ENCODE results near the gene NAA15.
"Not testable (repeated sequence)": the region's sequence is repeated elsewhere in the genome, so short reads cannot be mapped to it uniquely, and the experiment has no call there.

Gene NAA15

DNA sequence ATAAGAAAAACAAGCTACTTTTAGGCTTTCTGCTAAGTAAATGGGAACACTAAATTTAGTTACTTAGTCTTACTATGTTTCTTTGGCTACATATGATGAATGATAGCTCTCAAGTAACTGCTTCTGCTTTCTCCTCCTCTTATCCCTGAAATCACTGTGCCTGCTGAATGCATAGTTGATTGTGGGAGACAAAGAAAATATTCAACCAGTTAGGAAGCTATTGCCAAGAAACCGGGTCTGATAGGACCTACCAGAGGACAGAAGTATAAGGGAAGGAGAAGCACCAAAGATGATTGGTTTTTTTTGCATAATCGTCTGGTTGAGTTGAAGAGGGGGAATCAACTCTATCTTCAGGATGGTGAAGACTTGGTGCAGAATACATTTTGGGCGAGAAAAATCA lies 29.0 kb downstream of the NAA15 start:
- DNase-seq (ENCODE audit: extremely low spot score, insufficient read length, low read depth) (no peak), FAIRE-seq (peak; percentile 21)

DNA sequence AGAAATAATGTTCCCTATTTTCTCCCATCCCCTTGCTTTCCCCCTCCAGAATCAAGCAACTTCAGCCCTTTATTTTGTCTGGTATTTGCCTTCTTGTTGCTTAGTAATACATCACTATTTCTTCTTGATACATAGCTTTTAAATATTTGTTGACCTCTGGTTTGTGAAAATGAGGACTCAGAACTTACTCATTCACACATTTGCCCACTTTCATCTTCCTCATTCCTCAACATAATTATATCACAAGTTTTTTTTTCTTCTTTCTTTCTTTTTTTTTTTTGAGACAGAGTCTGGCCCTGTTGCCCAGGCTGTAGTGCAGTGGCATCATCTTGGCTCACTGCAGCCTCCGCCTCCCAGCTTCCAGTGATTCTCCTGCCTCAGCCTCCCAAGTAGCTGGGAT lies 29.9 kb downstream of the NAA15 start:
- DNase-seq (ENCODE audit: extremely low spot score, insufficient read length, low read depth): no peak
- FAIRE-seq: no peak

DNA sequence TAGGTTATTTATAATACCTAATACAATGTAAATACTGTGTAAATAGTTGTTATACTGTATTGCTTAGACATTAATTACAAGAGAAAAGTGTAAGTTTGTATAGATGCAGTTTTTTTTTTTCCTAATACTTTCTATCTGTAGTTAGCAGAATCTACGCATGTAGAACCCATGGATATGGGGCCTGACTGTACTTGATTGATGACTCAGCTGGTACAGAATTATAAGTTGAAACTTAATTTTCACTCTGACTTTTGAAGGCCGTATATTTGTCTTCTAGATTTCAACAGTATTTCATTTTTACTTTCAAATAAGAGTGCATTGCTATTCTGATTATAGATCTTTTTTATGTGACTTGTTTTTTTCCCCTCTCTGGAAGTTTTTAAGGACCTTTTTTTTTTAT lies 31.7 kb downstream of the NAA15 start:
- no peak for DNase-seq (ENCODE audit: extremely low spot score, insufficient read length, low read depth)
- peak; percentile 42 for FAIRE-seq

DNA sequence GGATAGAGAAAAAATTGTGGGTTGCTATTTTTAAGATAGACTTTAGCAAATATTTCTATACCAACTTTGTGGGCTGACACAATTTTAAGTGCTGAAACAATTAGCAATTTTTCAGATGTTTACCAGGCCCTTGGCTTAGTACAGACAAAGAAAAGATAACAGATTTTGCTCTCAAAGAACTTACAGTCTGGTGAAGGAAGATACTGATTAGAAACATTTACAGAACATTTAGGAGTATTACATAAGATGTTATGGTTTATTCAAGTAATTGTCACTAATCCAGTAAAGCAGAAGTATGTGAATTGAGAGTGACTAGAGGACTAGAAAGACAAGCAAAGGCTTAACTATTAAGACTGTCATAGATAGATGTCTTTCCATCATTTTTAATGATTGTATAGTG lies 36.3 kb downstream of the NAA15 start:
- FAIRE-seq (no peak), DNase-seq (ENCODE audit: extremely low spot score, insufficient read length, low read depth) (no peak)

DNA sequence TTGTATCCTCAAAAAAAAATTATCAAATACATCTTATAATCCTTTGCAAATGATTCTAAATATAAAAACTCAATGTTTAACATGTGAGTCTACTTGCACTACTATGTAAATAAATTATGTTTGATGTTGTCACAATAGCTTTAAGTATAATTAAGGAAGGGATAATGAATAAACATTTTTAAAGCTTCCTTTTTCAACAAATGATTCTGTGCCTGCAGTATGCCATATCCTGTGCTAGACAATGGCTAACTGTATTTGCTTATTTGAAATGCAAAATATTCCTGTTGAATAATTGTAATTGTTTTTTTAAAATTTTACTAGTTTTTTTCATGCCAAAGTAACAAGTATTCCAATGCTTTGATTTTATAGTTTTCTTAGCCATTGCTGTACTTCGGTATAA lies 60.0 kb downstream of the NAA15 start:
- DNase-seq (ENCODE audit: extremely low spot score, insufficient read length, low read depth) (no peak), FAIRE-seq (no peak)

DNA sequence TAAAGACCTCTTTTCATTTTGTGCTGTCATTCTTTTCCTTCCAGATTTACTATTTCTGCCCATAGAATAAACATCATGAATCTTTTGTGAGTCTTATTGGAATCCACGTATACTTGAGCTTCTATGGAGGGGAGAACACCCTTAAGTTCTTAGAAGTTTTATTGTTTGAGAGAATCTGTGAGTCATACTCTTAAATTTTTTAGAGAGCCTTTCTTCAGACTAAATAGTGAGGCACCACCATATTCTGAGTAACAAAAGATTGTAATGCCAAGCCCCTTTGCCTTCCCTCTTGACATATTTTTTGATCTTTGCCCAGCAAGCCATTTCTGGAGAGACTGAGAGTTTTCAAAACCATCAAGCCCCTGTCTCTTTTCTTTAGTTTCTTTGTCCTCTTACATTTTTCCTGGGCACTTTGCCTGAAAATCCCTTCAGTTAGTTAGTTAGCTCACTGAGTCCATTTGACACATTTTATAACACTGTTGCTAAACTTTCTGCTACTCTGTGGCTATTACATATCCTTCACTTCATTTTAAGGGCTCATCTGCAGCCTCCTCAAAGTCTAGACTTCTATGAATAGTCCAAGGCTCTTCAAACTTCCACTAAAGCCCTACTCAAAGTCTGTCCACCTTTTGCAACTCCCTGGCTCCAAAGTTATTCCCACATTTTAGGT lies 66.3 kb downstream of the NAA15 start:
- FAIRE-seq (no peak), DNase-seq (ENCODE audit: extremely low spot score, insufficient read length, low read depth) (no peak)

DNA sequence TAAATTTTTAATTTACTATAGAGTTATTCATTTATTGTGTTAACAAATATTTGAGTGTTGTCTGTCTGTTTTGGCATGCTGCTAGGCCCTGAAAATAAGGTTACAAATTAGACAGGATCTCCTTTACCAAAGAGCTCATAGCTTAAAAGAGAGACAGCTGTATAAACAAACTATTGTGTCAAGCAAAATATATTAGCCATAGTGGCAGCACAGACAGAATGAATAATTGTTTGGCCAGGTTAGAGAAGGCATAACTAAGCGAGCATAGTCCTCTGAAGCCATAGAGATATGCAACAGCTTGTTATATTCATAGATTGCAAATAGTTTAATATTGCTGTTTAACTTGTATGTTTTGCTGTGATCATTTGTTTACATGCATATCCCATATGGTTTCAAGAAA lies 67.7 kb downstream of the NAA15 start:
- FAIRE-seq: no peak
- DNase-seq (ENCODE audit: extremely low spot score, insufficient read length, low read depth): no peak

DNA sequence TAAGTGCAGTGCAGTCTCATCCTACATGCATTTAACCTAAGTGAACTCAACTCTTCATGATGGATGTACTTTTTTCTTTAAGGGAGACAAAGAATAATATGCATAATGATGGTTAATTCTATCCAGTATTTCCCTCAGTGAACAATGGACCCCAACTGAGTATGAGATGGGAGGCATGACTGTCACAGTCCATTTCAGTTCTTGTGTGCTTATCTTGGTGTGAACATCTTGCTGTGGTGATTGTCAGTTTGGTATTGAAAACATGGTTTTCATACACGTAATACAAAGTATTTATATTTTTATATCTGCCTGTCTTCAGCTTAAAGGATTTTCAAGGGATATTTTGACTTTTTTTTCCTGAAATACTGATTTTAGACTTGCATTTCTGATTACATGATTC lies 72.9 kb downstream of the NAA15 start:
- FAIRE-seq: no peak
- DNase-seq (ENCODE audit: extremely low spot score, insufficient read length, low read depth): no peak

DNA sequence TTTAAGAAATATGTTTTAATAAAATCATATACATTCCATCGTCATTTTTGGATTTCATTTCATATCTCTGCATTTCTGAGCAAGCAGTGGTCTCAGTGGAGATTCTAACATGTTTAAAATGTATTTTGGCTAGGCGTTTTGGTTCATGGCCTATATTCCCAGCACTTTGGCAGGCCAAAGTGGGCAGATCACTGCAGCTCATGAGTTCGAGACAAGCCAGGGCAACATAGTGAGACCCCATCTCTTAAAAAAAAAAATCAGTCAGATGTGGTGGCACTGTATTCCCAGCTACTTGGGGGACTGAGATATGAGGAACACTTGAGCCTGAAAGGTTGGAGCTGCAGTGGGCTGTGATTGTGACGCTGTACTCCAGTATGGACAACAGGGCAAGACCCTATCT lies 85.1 kb downstream of the NAA15 start:
- DNase-seq (ENCODE audit: extremely low spot score, insufficient read length, low read depth) (no peak), FAIRE-seq (no peak)

DNA sequence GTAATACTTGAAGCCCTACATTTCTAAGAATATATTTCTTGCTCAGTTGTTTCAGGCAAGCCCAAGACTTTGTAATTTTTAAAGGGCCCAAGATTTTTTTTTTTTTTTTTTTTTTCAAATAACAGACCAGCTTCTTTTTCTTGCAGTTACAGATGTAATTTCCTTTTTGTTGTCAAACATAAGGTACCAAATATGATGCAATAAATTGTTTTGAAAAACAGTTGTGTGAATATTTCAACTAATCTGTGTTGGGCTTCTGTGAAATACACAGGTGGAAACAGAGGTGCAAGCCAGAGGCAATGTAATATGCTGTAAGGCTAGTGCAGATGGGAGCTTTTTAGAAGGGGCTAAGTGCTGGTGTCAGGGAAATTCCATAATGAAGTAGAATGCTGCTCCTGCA lies 87.8 kb downstream of the NAA15 start:
- DNase-seq (ENCODE audit: extremely low spot score, insufficient read length, low read depth) (no peak), FAIRE-seq (no peak)

DNA sequence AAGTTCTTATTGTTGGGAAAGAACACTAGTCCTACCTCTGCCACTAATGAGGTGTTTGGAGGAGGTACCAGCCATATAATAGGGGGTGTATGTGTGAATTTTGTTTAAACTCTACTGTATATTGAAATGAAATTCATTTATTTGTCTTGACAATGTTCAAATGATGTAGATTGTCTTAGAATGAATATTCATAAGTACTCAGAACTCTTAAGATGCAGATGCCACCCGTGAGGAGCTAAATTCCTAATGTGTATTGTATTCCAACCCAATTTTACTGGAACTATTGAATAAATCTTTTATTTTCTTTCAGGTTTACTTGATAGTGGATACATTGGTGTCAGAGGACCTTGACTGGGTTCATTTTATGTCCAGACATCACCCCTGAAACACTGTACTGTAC lies 88.7 kb downstream of the NAA15 start:
- no peak for FAIRE-seq

DNA sequence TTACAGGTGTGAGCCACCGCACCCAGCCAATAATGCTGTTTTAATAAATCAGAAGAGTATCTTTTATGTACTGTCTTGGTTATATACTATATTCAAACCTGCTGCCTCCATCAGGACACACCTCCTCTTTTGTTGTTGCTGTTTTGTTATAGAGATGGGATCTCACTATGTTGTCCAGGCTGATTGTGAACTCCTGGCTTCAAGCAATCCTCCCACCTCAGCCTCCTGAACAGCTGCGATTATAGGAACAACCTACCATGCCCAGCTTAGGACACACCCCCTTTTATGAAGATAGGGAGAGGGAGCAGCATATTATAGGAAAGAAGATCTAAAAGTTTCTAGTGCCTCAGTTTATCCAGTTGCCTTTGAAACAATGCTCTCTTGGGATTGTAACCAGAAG lies 90.4 kb downstream of the NAA15 start:
- DNase-seq (ENCODE audit: extremely low spot score, insufficient read length, low read depth) (no peak), FAIRE-seq (no peak)

More for the DNA sequence above, 88.7 kb downstream of the NAA15 start:
- DNase-seq (ENCODE audit: extremely low spot score, insufficient read length, low read depth): no peak

DNA sequence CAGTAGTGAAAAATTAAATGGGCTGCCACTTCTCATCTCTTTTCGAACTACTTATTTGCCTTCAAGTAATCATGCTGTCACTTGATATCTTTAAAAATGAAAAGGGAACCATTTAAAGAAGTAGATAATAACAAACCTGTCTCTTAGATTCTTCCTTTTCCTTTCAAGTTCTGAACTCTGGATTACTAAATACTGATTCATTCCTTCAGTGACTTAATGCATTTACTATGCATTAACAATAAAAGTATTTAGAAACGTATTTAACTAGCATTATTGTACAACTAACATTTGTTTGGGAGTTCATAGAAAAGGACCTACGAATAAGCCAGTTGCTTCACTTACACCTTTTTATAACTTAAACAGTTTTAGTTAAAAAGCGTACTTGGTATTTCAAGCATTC lies 91.5 kb downstream of the NAA15 start:
- no peak for FAIRE-seq
- DNase-seq (ENCODE audit: extremely low spot score, insufficient read length, low read depth): no peak

DNA sequence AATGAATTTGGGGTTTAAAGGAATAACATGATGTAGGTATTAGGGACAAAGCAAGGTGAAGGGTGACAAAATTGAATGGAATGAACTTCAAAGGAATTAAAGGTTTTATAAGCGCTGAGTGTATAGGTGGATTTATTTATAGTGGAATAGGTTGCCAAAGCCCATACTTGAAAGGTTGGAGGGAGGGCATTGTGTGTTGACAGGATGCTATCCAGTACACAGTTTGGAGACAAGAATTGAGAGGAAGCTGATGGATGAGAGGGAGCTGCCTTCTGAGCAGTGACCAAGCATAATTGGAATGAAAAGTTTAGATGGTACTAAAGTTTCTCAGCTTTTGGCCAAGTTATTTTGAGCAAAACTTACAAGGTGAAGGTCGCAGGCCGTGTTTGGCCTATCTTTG lies 100.1 kb downstream of the NAA15 start:
- DNase-seq (ENCODE audit: extremely low spot score, insufficient read length, low read depth) (no peak), FAIRE-seq (no peak)

DNA sequence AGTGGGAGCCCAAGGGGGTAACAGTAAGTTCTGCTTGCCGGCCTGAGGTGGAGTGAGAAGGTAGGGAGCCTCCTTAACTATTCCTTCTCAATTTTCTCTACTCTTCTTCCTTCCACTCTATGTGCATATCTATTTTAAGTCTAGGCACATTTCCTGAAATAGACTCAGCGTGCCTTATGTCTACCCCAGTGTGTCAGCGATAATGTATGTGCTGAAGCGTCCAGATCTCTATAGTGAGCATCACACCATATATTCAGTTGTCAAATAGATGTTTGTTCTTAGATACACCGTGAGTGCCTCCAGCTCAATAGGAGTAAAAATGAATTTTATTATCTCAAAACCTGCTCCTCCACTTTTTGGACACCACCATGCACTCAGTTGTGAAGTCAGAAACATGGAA lies 101.1 kb downstream of the NAA15 start:
- FAIRE-seq (no peak), DNase-seq (ENCODE audit: extremely low spot score, insufficient read length, low read depth) (no peak)

DNA sequence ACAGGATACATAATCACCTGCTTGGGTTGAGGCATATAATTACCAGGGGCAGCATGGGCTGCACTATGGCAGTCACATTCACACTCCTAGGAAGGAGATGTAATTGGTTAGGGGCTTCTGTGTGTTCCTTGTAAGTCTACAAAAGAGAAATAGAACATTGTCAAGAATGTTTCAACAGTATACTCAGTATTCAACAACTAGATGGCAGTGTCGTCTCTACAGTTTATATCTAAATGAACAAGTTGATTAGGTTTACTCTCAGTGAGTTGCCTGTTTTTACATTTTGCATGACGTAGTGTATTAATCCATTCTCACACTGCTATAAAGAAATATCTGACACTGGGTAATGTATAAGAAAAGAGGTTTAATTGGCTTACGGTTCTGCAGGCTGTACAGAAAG lies 102.2 kb downstream of the NAA15 start:
- no peak for FAIRE-seq

DNA sequence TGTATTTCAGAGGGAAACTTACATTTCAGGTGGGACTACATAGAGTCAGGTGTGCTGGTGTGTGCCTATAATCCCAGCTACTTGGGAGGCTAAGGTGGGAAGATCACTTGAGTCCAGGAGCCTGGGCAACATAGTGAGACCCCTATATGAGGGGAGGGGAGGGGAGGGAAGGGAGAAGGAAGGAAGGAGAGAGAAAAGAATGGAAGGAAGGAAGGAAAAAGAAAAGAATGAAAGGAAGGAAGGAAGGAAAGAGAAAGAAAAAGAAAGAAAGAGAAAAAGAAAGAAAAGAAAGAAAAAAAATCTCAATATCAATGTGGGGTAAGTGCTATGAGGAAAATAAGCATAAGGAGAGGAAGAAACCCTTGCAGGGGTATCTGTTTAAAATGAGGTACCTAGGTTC lies 109.0 kb downstream of the NAA15 start:
- DNase-seq (ENCODE audit: extremely low spot score, insufficient read length, low read depth) (no peak), FAIRE-seq (no peak)

More for the DNA sequence above, 102.2 kb downstream of the NAA15 start:
- DNase-seq (ENCODE audit: extremely low spot score, insufficient read length, low read depth): no peak

DNA sequence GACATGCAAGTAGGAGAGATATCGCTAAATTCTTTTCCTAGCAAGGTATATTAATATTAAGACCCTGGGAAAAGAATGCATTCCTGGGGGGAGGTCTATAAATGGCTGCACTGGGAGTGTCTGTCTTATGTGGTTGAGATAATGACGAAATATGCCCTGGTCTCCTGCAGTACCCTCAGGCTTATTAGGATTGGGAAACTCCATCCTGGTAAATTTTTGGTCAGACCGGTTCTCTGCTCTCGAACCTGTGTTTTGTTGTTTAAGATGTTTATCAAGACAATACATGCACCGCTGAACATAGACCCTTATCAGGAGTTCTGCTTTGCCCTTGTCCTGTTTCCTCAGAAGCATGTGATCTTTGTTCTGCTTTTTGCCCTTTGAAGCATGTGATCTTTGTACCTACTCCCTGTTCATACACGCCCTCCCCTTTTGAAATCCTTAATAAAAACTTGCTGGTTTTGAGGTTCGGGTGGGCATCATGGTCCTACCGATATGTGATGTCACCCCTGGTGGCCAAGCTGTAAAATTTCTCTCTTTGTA lies 113.4 kb downstream of the NAA15 start:
- DNase-seq (ENCODE audit: extremely low spot score, insufficient read length, low read depth); FAIRE-seq: not testable (repeated sequence)

DNA sequence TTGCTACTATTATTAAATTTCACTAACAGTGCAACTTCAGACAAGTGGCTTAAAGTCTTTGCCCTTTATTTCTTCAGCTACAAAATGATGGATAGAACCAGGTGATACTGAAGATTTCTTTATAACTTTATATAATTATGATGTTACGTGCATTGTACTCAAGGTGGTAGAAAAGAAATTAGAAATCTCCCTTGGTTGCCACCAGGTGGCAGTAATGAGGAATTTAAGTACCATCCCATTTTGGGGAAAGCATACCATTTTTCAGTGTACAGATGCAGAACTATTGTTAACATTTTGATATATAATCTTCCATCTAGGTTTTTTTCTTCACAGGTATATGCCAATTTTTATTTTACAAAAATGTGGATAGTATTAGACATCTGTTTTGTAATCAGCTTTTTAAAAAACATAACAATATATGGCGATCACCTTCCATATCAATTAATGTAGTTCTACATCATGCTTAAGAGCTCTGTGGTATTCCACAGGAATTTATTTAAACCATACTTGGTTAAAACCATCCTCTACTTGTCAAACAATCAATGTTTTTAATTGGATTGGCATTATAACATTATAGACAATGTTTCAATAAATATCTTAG lies 114.9 kb downstream of the NAA15 start:
- FAIRE-seq: peak; percentile 77

DNA sequence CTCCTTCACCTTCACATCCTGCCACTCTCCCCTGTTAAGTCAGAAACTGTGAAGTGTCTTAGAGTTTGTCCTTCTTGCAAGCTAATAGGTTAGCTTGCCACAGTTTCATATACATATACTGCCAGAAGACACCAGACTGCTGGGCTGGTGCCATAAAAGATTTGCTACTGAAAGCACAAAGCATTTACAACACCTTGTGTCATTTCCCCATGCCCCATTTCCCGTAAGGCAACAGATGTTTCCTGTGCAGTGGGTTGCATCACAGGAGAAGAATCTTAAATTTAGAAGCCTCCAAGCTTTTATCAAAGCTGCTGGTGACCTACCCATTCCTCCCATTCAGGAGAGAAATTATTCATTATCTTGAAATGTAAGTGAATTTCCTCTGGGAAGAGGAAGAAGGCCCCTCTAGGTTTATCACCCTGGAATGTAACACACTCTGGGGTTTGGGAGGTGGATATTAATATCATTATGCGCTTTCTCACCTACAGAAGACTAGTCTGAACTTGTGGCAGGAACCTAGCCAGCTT lies 118.1 kb downstream of the NAA15 start:
- no peak for FAIRE-seq
- no peak for DNase-seq (ENCODE audit: extremely low spot score, insufficient read length, low read depth)

More for the DNA sequence above, 114.9 kb downstream of the NAA15 start:
- DNase-seq (ENCODE audit: extremely low spot score, insufficient read length, low read depth): no peak

DNA sequence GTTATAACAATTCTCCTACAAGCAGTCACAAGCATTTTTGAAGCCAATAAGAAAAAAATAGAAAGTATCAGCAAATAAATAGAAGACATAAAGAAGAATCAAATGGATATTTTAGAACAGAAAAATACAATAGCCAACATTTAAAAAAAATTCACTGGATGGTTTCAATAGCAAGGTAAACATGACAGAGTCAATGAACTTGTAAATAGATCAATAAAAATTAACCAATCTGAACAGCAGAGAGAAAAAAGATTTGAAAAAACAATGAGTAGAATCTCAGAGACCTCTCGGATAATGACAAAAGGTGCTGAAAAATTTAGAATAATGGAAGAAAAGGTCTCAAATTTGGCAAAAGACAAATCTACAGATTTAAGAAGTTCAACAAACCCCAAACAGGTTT lies 119.3 kb downstream of the NAA15 start:
- DNase-seq (ENCODE audit: extremely low spot score, insufficient read length, low read depth) (no peak), FAIRE-seq (peak; percentile 31)

DNA sequence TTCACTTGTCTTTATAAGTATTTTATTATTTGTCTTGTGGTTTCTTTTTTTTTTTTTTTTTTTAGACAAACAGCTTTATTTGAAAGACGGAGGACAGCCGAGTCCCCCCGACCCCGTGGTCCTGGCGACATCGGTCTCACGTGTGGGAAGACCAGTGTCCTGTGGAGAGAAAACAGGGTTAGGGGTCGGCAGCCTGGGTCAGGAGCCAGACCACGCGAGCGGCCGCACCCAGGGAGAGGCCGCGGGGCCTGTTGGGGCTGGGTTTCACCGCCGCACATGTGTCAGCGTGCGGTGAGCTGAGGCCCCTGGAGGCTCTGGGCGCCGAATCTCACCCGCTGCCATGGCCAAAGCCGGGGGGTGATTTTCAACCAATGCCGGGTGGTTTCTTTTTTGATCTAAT lies 134.8 kb downstream of the NAA15 start:
- no peak for DNase-seq (ENCODE audit: extremely low spot score, insufficient read length, low read depth)
- FAIRE-seq: no peak

Measured in GM18507 (cell line).